Endothelial cell (in vitro differentiated cells): ENCODE results near the gene CDK6. TPM values are rescaled to one million over a fixed set of nuclear protein-coding genes. Genes with fewer than 3 reads are reported as not detected.

Experiments
- DNase-seq: peaks from one replicate; pipeline ENCODE4 v3.0.0; 2021; ENCODE audit warnings: low spot score
- H3K27ac Mint-ChIP-seq: one replicate; pipeline ENCODE4 v1.8.0; 2021; ENCODE audit warnings: mixed read lengths, inconsistent platforms; ENCODE audit not compliant: unreplicated experiment
- H3K27me3 Mint-ChIP-seq: one replicate; pipeline ENCODE4 v1.8.0; 2021; ENCODE audit warnings: mild to moderate bottlenecking, moderate library complexity, mixed read lengths, inconsistent platforms; ENCODE audit not compliant: unreplicated experiment
- H3K36me3 Mint-ChIP-seq: one replicate; pipeline ENCODE4 v1.8.0; 2021; ENCODE audit warnings: mild to moderate bottlenecking, low read depth, mixed read lengths, inconsistent platforms; ENCODE audit not compliant: unreplicated experiment
- H3K4me1 Mint-ChIP-seq: one replicate; pipeline ENCODE4 v1.8.0; 2021; ENCODE audit warnings: mild to moderate bottlenecking, mixed read lengths, inconsistent platforms; ENCODE audit not compliant: unreplicated experiment
- H3K4me3 Mint-ChIP-seq: one replicate; pipeline ENCODE4 v1.8.0; 2021; ENCODE audit warnings: mild to moderate bottlenecking, mixed read lengths, inconsistent platforms; ENCODE audit not compliant: unreplicated experiment
- H3K9me3 Mint-ChIP-seq: one replicate; pipeline ENCODE4 v1.8.0; 2021; ENCODE audit warnings: mixed read lengths, inconsistent platforms; ENCODE audit not compliant: unreplicated experiment
- CTCF ChIP-seq: fragments of 200-600 bp; sonication (generic); IDR thresholded peaks from one replicate; pipeline ENCODE4 v1.5.0; 2021; ENCODE audit warnings: antibody characterized with exemption; ENCODE audit not compliant: unreplicated experiment
- total RNA-seq: library from RNA; stranded (reverse); fragmentation: NEBNext Ultra II Directional; extraction: Animal tissue kit (Norgen Biotek cat#: 25700); gene quantifications from one replicate; pipeline ENCODE4 v1.2.1, GENCODE V29; 2021; ENCODE audit not compliant: unreplicated experiment

Gene CDK6
- total RNA-seq, 1 donor from 2014 or later = 32.6 TPM

- H3K9me3 Mint-ChIP-seq = no peaks in the 10 kb centered on the region
- peaks cover 13% of the 10 kb centered on the region for H3K4me1 Mint-ChIP-seq
- no peak for DNase-seq
- peak overlapping the region; percentile 94 for H3K27ac Mint-ChIP-seq
- no peak for TF ChIP-seq CTCF
- peaks cover 4% of the 10 kb centered on the region for H3K27me3 Mint-ChIP-seq
- H3K36me3 Mint-ChIP-seq = peaks cover 8% of the 10 kb centered on the region
- H3K4me3 Mint-ChIP-seq = no peak overlapping the region
Measured at GRCh38 chr7:92584953-92585352, 251.4 kb downstream of the CDK6 start.

GRCh38 chr7:92582948-92583347 is 253.4 kb downstream of the CDK6 start:
- Mint-ChIP-seq H3K9me3 (no peaks in the 10 kb centered on the region), H3K27ac (no peak overlapping the region), H3K4me3 (no peak overlapping the region), H3K36me3 (peaks cover 8% of the 10 kb centered on the region), H3K27me3 (no peaks in the 10 kb centered on the region), H3K4me1 (peaks cover under 1% of the 10 kb centered on the region)
- no peak for DNase-seq
- no peak for TF ChIP-seq CTCF

GRCh38 chr7:92576296-92576695 is 260.1 kb downstream of the CDK6 start:
- no peak overlapping the region for H3K27ac Mint-ChIP-seq
- no peak for DNase-seq
- H3K9me3 Mint-ChIP-seq = no peaks in the 10 kb centered on the region
- H3K27me3 Mint-ChIP-seq = no peaks in the 10 kb centered on the region
- no peaks in the 10 kb centered on the region for H3K4me1 Mint-ChIP-seq
- H3K4me3 Mint-ChIP-seq = no peak overlapping the region
- no peak for TF ChIP-seq CTCF
- H3K36me3 Mint-ChIP-seq = peaks cover 10% of the 10 kb centered on the region

DNA sequence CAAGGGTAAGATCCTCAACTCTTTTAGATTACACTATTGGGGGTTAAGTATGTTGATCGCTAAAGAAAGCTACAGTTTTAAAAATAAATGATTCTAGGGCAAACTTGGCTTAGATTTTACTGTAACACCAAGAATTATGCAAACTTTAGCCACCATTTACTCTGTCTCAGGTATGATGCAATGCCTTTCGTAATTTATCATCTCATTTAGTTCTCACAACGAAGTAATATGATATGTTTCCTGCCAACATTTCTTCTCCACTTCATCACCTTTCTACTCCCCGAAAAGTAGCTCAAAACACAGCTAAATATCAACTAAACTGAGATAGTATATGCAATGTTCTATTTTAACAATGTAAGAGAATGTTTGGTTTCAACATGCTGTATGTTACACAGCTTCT is 267.2 kb downstream of the CDK6 start:
- H3K36me3 Mint-ChIP-seq = peaks cover 14% of the 10 kb centered on the region
- no peaks in the 10 kb centered on the region for H3K27me3 Mint-ChIP-seq
- no peak for TF ChIP-seq CTCF
- H3K4me1 Mint-ChIP-seq = peaks cover 10% of the 10 kb centered on the region
- DNase-seq = no peak
- no peak overlapping the region for H3K4me3 Mint-ChIP-seq
- no peaks in the 10 kb centered on the region for H3K9me3 Mint-ChIP-seq
- no peak overlapping the region for H3K27ac Mint-ChIP-seq

- H3K4me1 Mint-ChIP-seq = peaks cover 24% of the 10 kb centered on the region
- no peaks in the 10 kb centered on the region for H3K27me3 Mint-ChIP-seq
- H3K9me3 Mint-ChIP-seq = no peaks in the 10 kb centered on the region
- H3K27ac Mint-ChIP-seq = peak overlapping the region; percentile 28
- no peak for TF ChIP-seq CTCF
- DNase-seq = no peak
- peaks cover 12% of the 10 kb centered on the region for H3K36me3 Mint-ChIP-seq
- no peak overlapping the region for H3K4me3 Mint-ChIP-seq
Measured at GRCh38 chr7:92567460-92567859, 268.9 kb downstream of the CDK6 start.
